HG03354 (cell line): ENCODE data around the gene CCR6.
"Not testable (repeated sequence)": the region's sequence is repeated elsewhere in the genome, so short reads cannot be mapped to it uniquely, and the experiment has no call there.

Experiments
- ATAC-seq: cut with Tn5 transposase; IDR thresholded peaks from one replicate; pipeline ENCODE4 v1.9.1; 2021; ENCODE audit warnings: mild to moderate bottlenecking; ENCODE audit not compliant: unreplicated experiment, poor library complexity, severe bottlenecking

Gene CCR6

GRCh38 chr6:167162591-167162990 is 39.7 kb downstream of the CCR6 start:
- ATAC-seq = no peak

- ATAC-seq = no peak
Observed at GRCh38 chr6:167163476-167164011, 40.6 kb downstream of the CCR6 start.

- no peak for ATAC-seq
Observed at GRCh38 chr6:167164261-167164660, 41.4 kb downstream of the CCR6 start.

- no peak for ATAC-seq
Observed at GRCh38 chr6:167165858-167166471, 43.1 kb downstream of the CCR6 start.

GRCh38 chr6:167167699-167168098 is 44.8 kb downstream of the CCR6 start:
- ATAC-seq = not testable (repeated sequence)

GRCh38 chr6:167168296-167168695 is 45.4 kb downstream of the CCR6 start:
- ATAC-seq = not testable (repeated sequence)

- not testable (repeated sequence) for ATAC-seq
Observed at GRCh38 chr6:167169867-167170266, 47.0 kb downstream of the CCR6 start.

GRCh38 chr6:167171300-167171699 is 48.4 kb downstream of the CCR6 start:
- ATAC-seq = not testable (repeated sequence)

GRCh38 chr6:167172011-167172410 is 49.1 kb downstream of the CCR6 start:
- ATAC-seq = not testable (repeated sequence)

GRCh38 chr6:167177271-167177670 is 54.4 kb downstream of the CCR6 start:
- ATAC-seq = not testable (repeated sequence)

- not testable (repeated sequence) for ATAC-seq
Observed at GRCh38 chr6:167178896-167179655, 56.2 kb downstream of the CCR6 start.

- ATAC-seq = not testable (repeated sequence)
Observed at GRCh38 chr6:167180086-167180485, 57.2 kb downstream of the CCR6 start.

GRCh38 chr6:167181351-167181750 is 58.5 kb downstream of the CCR6 start:
- not testable (repeated sequence) for ATAC-seq

GRCh38 chr6:167182913-167183314 is 60.0 kb downstream of the CCR6 start:
- ATAC-seq = peak; percentile 93

- not testable (repeated sequence) for ATAC-seq
Observed at GRCh38 chr6:167185101-167185500, 62.2 kb downstream of the CCR6 start.

- ATAC-seq = not testable (repeated sequence)
Observed at GRCh38 chr6:167187275-167187674, 64.4 kb downstream of the CCR6 start.
